Activated T-cell treated with anti-CD3 and anti-CD28 coated beads, Interleukin-2, amount 50 U/mL, for 48 hours (primary cell): Measurements from ENCODE around the gene STK24.

Source experiments
- DNase-seq, 2 experiments: peaks; one replicate each; pipeline ENCODE4 v3.0.0-alpha.2; 2020

The STK24 gene

GRCh38 chr13:98447881-98448641 is 128.8 kb downstream of the STK24 start:
- peak in 1 of 2 experiments; percentile 44 for DNase-seq

- DNase-seq = no peak
These were observed 129.8 kb downstream of the STK24 start for GRCh38 chr13:98447130-98447529.

GRCh38 chr13:98446234-98446621 is 130.7 kb downstream of the STK24 start:
- no peak for DNase-seq

- peak; percentile 85 to 89 for DNase-seq
These were observed 131.3 kb downstream of the STK24 start for GRCh38 chr13:98445340-98446233.

- DNase-seq = no peak
These were observed 132.5 kb downstream of the STK24 start for GRCh38 chr13:98444381-98444780.

- DNase-seq = no peak
These were observed 133.0 kb downstream of the STK24 start for GRCh38 chr13:98443800-98444325.

GRCh38 chr13:98443329-98443728 is 133.6 kb downstream of the STK24 start:
- DNase-seq = no peak

GRCh38 chr13:98442391-98443230 is 134.3 kb downstream of the STK24 start:
- DNase-seq = no peak

GRCh38 chr13:98441056-98441676 is 135.7 kb downstream of the STK24 start:
- no peak for DNase-seq

GRCh38 chr13:98440390-98441055 is 136.4 kb downstream of the STK24 start:
- DNase-seq = no peak

GRCh38 chr13:98439896-98440295 is 137.0 kb downstream of the STK24 start:
- DNase-seq = no peak

GRCh38 chr13:98439126-98439828 is 137.6 kb downstream of the STK24 start:
- DNase-seq = no peak

- no peak for DNase-seq
These were observed 138.4 kb downstream of the STK24 start for GRCh38 chr13:98438246-98439125.

GRCh38 chr13:98436233-98436910 is 140.5 kb downstream of the STK24 start:
- no peak for DNase-seq

GRCh38 chr13:98435376-98435775 is 141.5 kb downstream of the STK24 start:
- DNase-seq = no peak

- no peak for DNase-seq
These were observed 142.8 kb downstream of the STK24 start for GRCh38 chr13:98434060-98434459.

GRCh38 chr13:98433654-98434053 is 143.3 kb downstream of the STK24 start:
- DNase-seq = no peak

GRCh38 chr13:98432638-98433037 is 144.3 kb downstream of the STK24 start:
- no peak for DNase-seq

GRCh38 chr13:98429977-98430736 is 146.8 kb downstream of the STK24 start:
- no peak for DNase-seq
